Stimulated activated CD8-positive, alpha-beta memory T cell treated with anti-CD3 and anti-CD28 coated beads, Interleukin-7, amount 100 ng/mL, for 48 hours (primary cell): ENCODE data around the gene ZNF578.
A peak's percentile ranks its signal among the peaks of the same experiment; 100 is the strongest.
"Not testable (repeated sequence)": the region's sequence is repeated elsewhere in the genome, so short reads cannot be mapped to it uniquely, and the experiment has no call there.

Experiments used
- DNase-seq, 2 donors: peaks; one replicate each; pipeline ENCODE4 v3.0.0-alpha.2; 2020; ENCODE audit warnings: low read depth in 1 of 2; ENCODE audit errors: extremely low read depth in 1 of 2

Gene ZNF578

DNA sequence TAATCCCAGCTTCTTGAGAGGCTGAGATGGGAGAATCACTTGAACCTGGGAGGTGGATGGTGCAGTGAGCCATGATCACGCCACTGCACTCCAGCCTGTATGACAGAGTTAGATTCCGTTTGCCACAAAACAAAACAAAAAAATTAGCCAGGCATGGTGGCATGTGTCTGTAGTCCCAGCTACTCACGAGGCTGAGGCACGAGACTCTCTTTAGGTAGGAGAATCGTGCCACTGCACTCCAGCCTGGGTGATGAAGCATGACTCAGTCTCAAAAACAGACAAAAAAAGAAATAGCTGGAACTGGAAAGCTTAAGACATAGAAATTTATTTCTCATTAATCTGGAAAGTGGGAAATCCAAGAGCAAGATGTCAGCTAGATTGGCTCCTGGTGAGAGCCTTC is 53.9 kb downstream of the ZNF578 start:
- DNase-seq = no peak

GRCh38 chr19:52516191-52516590 is 62.8 kb downstream of the ZNF578 start:
- no peak for DNase-seq

DNA sequence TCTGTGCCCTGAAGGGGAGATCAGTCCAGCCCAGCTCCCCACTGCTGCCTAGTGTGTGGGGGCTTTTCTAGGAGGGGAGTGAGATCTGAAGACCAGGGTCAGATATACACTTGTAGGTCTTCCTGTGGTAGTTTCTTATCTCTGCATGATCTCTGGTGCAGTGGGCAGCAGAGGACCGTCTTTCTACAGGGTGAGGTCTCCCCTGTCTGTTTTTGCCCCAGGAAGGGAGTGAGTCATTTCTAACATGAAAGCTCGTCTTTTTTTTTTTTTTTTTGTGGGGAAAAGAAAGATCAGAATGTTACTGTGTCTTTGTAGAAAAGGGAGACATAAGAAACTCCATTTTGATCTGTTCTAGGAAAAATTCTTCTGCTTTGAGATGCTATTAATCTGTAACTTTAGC is 65.3 kb downstream of the ZNF578 start:
- DNase-seq = no peak

GRCh38 chr19:52519175-52519574 is 65.8 kb downstream of the ZNF578 start:
- DNase-seq = not testable (repeated sequence)

DNA sequence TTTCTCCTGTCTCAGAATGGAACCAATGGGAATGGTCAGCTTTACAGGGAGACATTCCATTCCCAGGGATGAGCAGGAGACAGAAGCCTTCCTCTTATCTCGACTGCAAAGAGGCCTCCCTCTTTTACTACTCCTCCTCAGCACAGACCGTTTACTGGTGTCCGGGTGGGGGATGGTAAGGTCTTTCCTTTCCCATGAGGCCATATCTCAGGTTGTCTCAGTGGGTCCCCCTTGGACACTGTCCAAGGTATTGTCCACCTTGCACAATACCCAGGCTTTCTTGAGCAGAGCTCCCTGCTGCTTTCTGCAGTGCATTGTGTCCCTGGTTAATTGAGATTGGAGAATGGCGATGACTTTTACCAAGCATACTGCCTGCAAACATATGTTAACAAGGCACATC is 66.7 kb downstream of the ZNF578 start:
- no peak for DNase-seq

DNA sequence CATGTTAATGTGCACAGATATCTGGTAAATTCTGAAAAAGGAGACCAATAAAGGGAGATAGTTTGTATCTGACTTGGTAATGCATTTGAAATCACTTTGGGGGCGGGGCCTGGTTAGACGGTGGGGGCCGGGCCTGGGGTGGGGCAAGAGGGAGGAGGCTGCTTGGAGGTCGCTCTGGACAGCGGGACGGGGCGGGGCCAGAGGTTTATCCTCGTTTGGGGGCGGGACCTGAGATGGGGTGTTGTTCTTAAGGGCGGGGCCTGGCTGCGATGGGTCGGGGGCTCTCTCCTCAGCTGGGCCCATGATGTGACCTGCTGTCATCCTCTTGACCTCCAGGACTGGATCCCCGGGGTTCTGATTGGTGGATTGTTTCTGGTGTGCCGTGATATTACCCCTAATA is 69.2 kb downstream of the ZNF578 start:
- DNase-seq = no peak

DNA sequence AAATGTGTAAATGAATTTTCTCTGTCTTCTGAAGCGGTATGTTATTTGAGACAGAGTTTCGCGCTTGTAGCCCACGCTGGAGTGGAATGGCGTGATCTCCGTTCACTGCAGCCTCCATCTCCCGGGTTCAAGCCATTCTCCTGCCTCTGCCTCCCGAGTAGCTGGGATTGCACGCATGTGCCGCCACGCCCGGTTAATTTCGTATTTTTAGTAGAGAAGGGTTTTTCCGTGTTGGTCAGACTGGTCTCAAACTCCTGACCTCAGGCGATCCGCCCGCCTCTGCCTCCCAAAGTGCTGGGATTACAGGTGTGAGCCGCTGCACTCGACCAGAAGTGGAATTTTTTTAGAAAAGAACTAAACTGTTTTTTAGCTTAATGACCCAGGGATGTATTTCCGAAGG is 70.7 kb downstream of the ZNF578 start:
- DNase-seq = no peak

DNA sequence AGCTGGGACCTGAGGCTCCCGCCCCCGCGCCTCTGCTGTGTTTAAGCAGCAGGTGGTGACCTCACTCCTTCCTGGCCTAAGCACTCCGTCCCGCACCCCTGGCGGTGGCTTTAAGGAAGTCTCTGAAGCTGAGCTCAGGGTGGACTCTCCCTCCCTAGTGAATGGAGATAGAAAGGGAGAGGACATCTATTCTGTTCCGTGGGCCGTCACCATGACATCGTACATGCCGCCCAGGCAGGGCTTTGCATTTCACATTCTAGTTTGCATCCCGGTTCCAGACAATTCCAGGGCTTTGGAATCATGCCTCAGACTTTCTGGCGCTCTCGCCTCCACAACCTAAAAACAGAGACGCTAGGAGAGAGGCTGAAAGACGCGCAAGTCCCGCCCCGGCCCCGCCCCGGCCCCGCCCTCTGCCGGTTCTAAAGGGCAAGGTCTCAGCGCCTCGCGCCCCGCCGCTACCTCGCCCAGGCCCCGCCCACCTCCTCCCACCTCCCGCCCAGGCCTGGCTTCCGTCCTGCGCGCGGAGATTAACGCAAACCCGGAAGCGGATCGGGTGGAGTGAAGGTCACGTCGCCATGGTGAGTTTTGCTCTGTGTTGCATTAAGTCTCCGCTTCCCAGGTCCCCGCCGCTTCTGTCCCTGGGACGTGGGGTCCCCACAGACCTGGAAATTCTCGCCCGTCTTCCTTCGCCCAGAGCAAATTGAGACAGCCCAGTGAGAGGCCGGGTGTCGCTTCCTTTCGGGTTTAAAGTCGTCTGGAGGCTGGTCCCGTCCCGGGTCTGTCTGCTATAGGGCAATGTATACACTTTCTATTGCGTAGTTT is 74.0 kb downstream of the ZNF578 start, which contains the start of gene ZNF808:
Gene ZNF808 (plus strand): TSS at position 535 of the 822 bp plus-strand sequence. CDS start 15,617 bp downstream, outside the sequence.
- peak; percentile 89 to 94 for DNase-seq

DNA sequence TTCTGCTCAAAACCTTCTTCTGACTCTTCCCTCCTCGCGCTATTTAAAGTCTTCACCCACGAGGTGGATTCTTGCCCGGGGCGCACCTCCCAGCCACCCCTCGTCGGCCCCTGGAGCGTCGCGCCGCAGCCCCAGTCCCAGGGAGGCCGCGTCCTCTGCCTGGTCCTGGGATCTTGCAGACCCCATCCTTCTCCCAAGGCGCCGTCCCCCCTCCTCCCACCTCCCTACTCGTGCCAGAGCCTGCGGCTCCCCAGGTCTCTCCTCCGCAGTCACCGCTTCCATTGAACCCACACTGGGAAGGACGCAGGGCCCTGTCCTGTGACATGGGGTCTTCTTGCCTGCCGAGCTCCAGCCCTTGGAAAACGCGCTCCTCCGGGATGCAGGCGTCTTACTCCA is 74.6 kb downstream of the ZNF578 start:
- no peak for DNase-seq

- DNase-seq = no peak
These were observed 79.1 kb downstream of the ZNF578 start for GRCh38 chr19:52532480-52532879.

- DNase-seq = no peak
These were observed 80.5 kb downstream of the ZNF578 start for GRCh38 chr19:52533901-52534300.

GRCh38 chr19:52535385-52535770 is 82.0 kb downstream of the ZNF578 start:
- not testable (repeated sequence) for DNase-seq

DNA sequence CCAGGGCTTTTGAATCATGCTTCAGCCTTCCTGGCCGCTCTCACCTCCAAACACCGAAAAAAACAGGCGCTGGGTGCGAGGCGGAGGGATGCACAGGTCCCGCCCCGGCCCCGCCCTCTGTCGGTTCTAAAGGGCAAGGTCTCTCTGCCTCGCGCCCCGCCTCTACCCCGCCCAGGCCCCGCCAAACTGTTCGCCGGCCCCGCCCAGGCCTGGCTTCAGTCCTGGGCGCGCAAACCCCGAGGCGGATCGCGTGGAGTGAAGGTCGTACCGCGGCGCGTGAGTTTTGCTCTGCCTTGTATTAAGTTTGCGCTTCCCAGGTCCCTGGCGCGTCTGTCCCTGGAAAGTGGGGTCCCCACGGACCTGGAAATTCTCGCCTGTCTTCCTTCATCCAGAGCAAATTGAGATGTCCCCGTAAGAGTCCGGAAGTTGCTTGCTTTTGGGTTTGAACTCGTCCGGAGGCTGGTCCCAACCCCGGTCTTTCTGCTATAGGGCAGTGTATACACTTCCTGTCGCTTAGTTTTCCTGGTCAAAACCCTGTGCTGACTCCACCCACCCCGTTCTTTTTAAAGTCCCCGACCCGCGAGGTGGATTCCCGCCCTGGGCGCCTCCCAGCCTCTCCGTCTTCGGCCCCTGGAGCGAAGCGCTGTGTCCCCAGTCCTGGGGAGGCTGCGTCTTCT is 82.6 kb downstream of the ZNF578 start:
- peak; percentile 79 to 89 for DNase-seq

GRCh38 chr19:52536448-52536800 is 83.1 kb downstream of the ZNF578 start:
- peak in 1 of 2 donors; percentile 5 for DNase-seq

DNA sequence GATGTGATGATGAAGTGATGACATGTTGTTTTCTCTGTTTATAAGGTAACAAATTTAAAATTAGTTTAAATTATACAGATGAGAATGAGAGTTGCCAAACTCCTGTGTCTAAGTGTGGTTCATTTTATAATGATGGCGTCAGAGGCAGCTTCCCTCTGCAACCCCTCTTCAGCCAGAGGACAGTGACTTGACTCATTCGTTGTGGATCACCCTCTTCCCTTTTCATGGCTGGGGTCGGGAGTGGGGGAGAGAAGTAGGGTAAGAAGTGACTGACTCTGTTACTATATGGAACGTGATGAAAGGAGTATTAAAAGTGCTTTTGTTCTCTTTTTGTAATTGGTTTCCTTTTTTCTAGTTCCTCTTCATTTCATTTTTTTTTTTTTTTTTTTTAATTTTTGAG is 85.5 kb downstream of the ZNF578 start:
- not testable (repeated sequence) for DNase-seq

GRCh38 chr19:52541176-52541575 is 87.8 kb downstream of the ZNF578 start:
- DNase-seq = not testable (repeated sequence)

DNA sequence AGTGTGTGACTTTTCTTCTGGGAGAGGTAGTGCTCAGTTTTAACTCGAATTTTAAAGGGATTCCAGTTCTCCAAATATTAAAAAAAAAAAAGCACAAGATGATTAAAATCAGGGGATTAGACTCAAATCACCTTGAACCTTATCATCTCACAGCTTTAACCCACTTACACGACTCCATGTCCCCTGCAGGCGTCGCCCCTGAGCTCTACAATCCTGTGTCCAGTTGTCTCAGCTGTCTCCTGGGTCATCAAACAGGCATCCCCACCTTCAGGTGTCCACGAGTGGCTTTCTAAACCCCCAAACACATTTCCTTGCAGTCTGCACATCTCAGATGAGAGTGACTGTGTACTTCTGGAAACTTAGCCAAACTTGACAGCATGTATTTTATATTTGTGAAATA is 88.3 kb downstream of the ZNF578 start:
- no peak for DNase-seq

DNA sequence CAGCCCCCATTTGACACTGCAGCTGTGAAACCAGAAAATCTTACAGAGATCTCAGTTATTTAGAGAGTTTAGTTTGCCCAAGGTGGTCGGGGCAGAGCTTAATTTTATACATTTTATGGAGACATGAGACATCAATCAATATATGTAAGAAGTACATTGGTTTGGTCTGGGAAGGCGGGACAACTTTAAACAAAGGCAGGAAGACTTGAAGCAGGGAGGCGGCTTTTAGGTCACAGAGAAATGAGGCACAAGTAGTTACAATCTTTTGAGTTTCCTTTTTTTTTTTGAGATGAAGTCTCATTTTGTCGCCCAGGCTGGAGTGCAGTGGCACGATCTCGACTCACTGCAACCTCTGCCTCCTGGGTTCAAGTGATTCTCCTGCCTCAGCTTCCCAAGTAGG is 89.2 kb downstream of the ZNF578 start:
- DNase-seq = not testable (repeated sequence)

DNA sequence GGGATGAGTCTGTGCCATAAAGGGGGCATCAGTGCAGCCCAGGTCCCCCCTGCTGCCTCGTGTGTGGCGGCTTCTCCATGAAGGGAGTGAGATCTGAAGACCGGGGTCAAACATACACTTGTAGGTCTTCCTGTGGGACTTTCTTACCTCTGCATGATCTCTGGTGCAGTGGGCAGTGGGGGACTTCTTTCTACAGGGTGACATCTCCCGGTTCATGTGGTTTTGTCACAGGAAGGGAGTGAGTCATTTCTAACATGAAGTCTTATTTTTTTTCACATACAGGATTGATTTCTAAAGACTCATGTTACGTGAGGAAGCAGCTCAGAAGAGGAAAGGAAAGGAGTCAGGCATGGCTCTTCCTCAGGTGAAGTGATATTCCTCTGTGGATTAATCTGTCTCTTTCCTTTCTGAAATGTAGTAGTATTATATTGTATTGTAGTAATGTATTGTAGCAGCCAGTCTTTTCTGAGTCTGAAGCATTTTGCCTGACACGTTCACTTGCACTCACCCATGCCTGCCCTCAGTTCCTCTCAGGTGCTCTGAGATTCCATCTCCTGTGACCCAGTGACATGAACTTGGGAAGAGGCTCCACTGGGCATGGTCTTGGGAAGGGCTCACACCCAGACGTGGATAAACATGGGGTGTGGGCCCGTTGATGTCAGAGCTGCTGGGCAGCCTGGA is 89.8 kb downstream of the ZNF578 start:
- DNase-seq = peak in 1 of 2 donors; percentile 2

DNA sequence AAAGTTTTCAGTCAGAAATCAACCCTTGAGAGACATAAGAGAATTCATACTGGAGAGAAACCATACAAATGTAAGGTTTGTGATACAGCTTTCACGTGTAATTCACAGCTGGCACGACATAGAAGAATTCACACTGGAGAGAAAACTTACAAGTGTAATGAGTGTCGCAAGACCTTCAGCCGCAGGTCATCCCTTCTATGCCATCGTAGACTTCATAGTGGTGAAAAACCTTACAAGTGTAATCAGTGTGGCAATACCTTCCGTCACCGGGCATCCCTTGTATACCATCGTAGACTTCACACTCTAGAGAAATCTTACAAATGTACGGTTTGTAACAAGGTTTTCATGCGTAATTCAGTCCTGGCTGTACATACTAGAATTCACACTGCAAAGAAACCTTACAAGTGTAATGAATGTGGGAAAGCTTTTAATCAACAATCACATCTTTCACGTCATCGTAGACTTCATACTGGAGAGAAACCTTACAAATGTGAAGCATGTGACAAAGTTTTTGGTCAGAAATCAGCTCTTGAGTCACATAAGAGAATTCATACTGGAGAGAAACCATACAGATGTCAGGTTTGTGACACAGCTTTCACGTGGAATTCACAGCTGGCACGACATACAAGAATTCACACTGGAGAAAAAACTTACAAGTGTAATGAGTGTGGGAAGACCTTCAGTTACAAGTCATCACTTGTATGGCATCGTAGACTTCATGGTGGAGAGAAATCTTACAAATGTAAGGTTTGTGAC is 101.0 kb downstream of the ZNF578 start:
- DNase-seq = no peak
